ENCODE data around the gene PRSS23. TPM values are rescaled to one million over a fixed set of nuclear protein-coding genes. Genes with fewer than 3 reads are reported as not detected.
"Not testable (repeated sequence)": the region's sequence is repeated elsewhere in the genome, so short reads cannot be mapped to it uniquely, and the experiment has no call there.

The PRSS23 gene
- total and polyA plus RNA-seq, 2 donors (not counting 3 experiments of a cell fraction or from before 2014, with no cell fraction given), result 146 to 278 TPM

DNA sequence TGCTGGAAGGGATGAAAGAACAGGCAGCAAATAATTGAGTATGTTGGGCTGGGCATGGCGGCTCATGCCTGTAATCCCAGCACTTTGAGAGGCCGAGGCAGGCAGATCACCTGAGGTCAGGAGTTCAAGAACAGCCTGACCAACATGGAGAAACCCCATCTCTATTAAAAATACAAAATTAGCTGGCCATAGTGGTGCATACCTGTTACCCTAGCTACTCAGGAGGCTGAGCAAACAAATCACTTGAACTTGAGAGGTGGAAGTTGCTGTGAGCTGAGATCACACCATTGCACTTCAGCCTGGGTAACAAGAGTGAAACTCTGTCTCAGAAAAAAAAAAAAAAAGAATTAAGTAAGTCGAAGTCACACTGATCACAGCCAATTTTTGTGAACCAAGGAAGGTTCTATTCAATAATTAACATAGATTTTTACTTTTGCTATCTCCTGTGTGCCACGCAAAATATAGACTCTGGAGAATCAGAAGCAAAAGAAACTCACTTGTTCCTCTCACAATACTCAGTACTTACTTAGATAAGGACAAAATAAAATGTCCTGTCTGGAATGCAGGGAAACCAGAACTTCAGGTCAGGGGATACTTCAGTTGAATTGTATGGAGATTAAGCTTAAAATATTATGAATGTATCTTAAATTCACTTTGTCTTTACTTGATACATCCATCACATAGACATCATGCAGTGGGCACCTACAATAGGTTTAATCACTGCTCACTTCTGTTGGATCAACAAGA, 44.6 kb downstream of the PRSS23 start:
- H3K9me3 ChIP-seq (replicated peaks; ENCODE audit: control insufficient read depth, insufficient read depth, low read length); H3K4me2 ChIP-seq (ENCODE audit: insufficient read depth, low read length); H3K27ac ChIP-seq (ENCODE audit: insufficient read depth, low read depth, low read length); H4K20me1 ChIP-seq (replicated peaks; ENCODE audit: control insufficient read depth, extremely low read depth, insufficient read depth, low read length); H3K79me2 ChIP-seq (ENCODE audit: control insufficient read depth, insufficient read depth, low read length); DNase-seq (ENCODE audit: low read depth, low spot score); H2AFZ ChIP-seq (ENCODE audit: low read depth, low read length); H3K36me3 ChIP-seq (ENCODE audit: control insufficient read depth in 2 of 2, extremely low read depth in 1 of 2, insufficient read depth in 2 of 2, low read length in 2 of 2); H3K9ac ChIP-seq (replicated peaks; ENCODE audit: extremely low read depth, insufficient read depth, low read length); BruUV-seq (replicated peaks); H3K4me3 ChIP-seq (replicated peaks in 1 of 3; ENCODE audit: insufficient read depth in 1 of 3, low read depth in 1 of 3, low read length in 3 of 3); H3K9me1 ChIP-seq (replicated peaks; ENCODE audit: control insufficient read depth, extremely low read depth, insufficient read depth, low read length); H3K27me3 ChIP-seq (ENCODE audit: control insufficient read depth in 2 of 2, insufficient read depth in 2 of 2, low read length in 2 of 2); H3K4me1 ChIP-seq (ENCODE audit: control insufficient read depth, extremely low read depth, insufficient read depth, low read length); dilution Hi-C loops (cut with MboI; ENCODE audit: extremely low pct_ligation_motif_present, low sequenced_read_pairs); intact Hi-C loops (cut with micrococcal nuclease); FAIRE-seq: not testable (repeated sequence)
- POLR2A ChIA-PET, result interaction anchor here (0.7 kb wide), 1 partner anchor 195 kb away, joined by 3 read pairs; no protein-coding TSS in a partner anchor
- CTCF ChIA-PET, result interaction anchor here (0.8 to 1.2 kb wide), 2 partner anchors 26 to 252 kb away, joined by 3 read pairs; no protein-coding TSS in a partner anchor

GRCh38 chr11:86848132-86848531, 47.8 kb downstream of the PRSS23 start:
- Histone ChIP-seq H3K36me3 (ENCODE audit: control insufficient read depth in 2 of 2, extremely low read depth in 1 of 2, insufficient read depth in 2 of 2, low read length in 2 of 2) (no peaks in the 10 kb centered on the region), H3K9me3 (replicated peaks; ENCODE audit: control insufficient read depth, insufficient read depth, low read length) (no peaks in the 10 kb centered on the region), H3K4me1 (ENCODE audit: control insufficient read depth, extremely low read depth, insufficient read depth, low read length) (no peaks in the 10 kb centered on the region), H3K9ac (replicated peaks; ENCODE audit: extremely low read depth, insufficient read depth, low read length) (no peak overlapping the region), H3K4me3 (replicated peaks in 1 of 3; ENCODE audit: insufficient read depth in 1 of 3, low read depth in 1 of 3, low read length in 3 of 3) (no peak overlapping the region), H3K79me2 (ENCODE audit: control insufficient read depth, insufficient read depth, low read length) (no peaks in the 10 kb centered on the region), H4K20me1 (replicated peaks; ENCODE audit: control insufficient read depth, extremely low read depth, insufficient read depth, low read length) (no peaks in the 10 kb centered on the region), H3K4me2 (ENCODE audit: insufficient read depth, low read length) (no peak overlapping the region), H3K27me3 (ENCODE audit: control insufficient read depth in 2 of 2, insufficient read depth in 2 of 2, low read length in 2 of 2) (no peaks in the 10 kb centered on the region), H2AFZ (ENCODE audit: low read depth, low read length) (no peak overlapping the region), H3K9me1 (replicated peaks; ENCODE audit: control insufficient read depth, extremely low read depth, insufficient read depth, low read length) (no peaks in the 10 kb centered on the region), H3K27ac (ENCODE audit: insufficient read depth, low read depth, low read length) (no peak overlapping the region)
- intact Hi-C loops (cut with micrococcal nuclease), result no loop called here
- CTCF ChIA-PET, result no interaction called here
- POLR2A ChIA-PET, result no interaction called here
- dilution Hi-C loops (cut with MboI; ENCODE audit: extremely low pct_ligation_motif_present, low sequenced_read_pairs), result no loop called here
- TF ChIP-seq JUN (IDR thresholded peaks at IDR 0.05; ENCODE audit: borderline replicate concordance, insufficient read depth, insufficient read length, low read depth) (no peak), FOS (IDR thresholded peaks at IDR 0.05; ENCODE audit: borderline replicate concordance, insufficient read depth, low read length) (no peak)
- no peak for FAIRE-seq
- DNase-seq (ENCODE audit: low read depth, low spot score), result no peak
- no TSS peak for BruUV-seq (replicated peaks)

Data from endothelial cell of umbilical vein (primary cell).